GM18867 (cell line): ENCODE measurements around the gene MTHFS.
"Not testable (repeated sequence)": the region's sequence is repeated elsewhere in the genome, so short reads cannot be mapped to it uniquely, and the experiment has no call there.

Source experiments
- ATAC-seq: cut with Tn5 transposase; IDR thresholded peaks from one replicate; pipeline ENCODE4 v1.9.1; 2021; ENCODE audit warnings: mild to moderate bottlenecking, moderate library complexity; ENCODE audit not compliant: unreplicated experiment

MTHFS gene

DNA sequence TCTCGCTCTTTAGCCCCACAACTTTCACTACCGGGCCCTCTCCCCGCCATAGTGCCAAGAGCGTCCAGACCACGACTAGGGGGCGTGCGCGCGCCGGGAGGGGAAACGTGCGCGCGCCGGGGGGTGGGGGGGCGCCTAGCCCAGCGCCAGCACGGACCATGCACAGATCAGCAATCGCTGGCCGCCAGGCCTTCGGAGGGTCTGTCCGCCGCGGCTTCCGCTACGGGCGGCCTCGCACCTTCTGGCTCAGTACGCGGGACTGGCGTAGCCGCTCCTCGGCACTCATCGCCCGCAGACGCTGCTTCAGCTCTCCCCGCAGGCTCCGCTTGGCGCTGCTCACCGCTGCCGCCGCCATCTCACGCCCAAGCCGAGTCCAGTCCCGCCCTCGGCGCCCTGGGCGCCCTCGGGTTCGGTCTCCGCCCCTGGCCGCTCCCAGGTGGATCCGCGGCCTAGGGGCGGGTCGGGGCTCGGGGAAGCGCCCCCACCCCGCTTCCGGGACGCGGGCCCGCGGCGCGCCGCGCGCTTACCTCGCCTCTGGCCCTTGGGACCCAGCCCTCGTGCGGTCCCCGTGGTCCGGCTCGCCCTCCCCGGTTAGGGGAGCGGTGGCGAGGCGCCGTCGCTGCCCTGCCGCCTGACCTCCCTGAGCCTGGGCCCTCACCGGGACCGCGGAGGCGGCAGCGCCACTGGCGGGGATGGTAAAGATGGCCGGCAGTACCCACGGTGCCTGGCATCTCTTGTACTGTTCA, at the start of gene MTHFS:
Gene MTHFS, minus strand, starts transcription at position 381 of the 746 bp plus-strand sequence. Its CDS starts 26 bp downstream, at position 355.
- ATAC-seq, result peak; percentile 76

- no peak for ATAC-seq
These were observed 47.8 kb upstream of the MTHFS start for GRCh38 chr15:79944622-79945021.

- peak; percentile 69 for ATAC-seq
These were observed 47.0 kb upstream of the MTHFS start for GRCh38 chr15:79943820-79944219.

DNA sequence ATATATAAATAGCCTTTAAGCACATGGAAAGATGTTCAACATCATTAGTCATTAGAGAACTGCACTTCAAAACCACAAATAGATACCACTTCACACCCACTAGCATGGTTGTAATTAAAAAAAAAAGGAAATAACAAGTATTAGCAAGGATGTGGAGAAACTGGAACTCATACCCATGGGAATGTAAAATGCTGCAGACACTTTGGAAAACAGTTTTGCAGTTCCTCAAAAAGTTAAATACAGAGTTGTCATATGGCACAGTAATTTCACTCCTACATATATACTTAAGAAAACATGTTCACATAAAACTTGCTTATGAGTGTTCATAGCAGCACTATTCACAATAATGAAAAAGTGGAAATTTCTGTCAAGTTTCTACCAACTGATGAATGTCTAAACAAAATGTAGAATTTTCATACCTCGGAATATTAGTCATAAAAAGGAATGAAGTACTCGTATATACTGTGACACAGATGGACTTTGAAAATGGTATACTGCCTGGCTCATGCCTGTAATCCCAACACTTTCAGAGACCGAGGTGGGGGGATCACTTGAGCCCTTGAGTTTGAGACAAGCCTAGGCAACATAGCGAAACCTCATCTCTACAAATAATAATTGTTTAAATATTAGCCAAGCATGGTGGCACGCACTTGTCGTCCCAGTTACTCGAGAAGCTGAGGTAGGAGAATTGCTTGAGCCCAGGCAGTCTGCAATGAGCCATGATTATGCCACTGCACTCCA, 46.1 kb upstream of the MTHFS start:
- no peak for ATAC-seq

- no peak for ATAC-seq
These were observed 42.6 kb upstream of the MTHFS start for GRCh38 chr15:79939399-79939798.

GRCh38 chr15:79938143-79938542, 41.3 kb upstream of the MTHFS start:
- ATAC-seq, result no peak

- not testable (repeated sequence) for ATAC-seq
These were observed 38.9 kb upstream of the MTHFS start for GRCh38 chr15:79935556-79936201.

GRCh38 chr15:79933231-79933630, 36.4 kb upstream of the MTHFS start:
- ATAC-seq, result no peak

GRCh38 chr15:79932447-79932846, 35.6 kb upstream of the MTHFS start:
- ATAC-seq, result no peak

- ATAC-seq, result no peak
These were observed 33.7 kb upstream of the MTHFS start for GRCh38 chr15:79930516-79930915.

GRCh38 chr15:79929412-79929811, 32.6 kb upstream of the MTHFS start:
- no peak for ATAC-seq

DNA sequence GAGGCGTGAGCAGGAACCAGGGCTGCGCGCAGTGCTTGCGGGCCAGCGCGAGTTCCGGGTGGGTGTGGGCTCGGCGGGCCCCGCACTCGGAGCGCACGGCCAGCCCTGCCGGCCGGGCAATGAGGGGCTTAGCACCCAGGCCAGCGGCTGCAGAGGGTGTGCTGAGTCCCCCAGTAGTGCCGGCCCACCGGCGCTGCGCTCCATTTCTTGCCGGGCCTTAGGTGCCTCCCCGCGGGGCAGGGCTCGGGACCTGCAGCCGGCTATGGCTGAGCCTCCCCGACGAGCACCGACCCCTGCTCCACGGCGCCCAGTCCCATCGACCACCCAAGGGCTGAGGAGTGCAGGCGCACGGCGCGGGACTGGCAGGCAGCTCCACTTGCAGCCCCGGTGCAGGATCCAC, 29.3 kb upstream of the MTHFS start:
- ATAC-seq, result not testable (repeated sequence)

DNA sequence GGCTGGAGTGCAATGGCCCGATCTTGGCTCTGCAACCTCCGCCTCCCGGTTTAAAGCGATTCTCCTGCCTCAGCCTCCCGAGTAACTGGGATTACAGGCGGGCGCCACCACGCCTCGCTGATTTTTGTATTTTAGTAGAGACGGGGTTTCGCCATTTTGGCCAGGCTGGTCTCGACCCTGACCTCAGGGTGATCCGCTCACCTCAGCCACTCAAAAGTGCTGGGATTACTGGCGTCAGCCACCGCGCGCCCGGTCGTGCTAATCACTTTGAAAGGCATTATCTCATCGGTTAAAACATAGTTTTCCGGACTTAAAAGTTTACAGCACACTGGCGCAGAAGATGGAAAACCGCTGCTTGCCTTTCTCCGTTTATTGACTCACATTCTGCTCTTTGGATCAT, 27.6 kb upstream of the MTHFS start:
- ATAC-seq, result no peak

DNA sequence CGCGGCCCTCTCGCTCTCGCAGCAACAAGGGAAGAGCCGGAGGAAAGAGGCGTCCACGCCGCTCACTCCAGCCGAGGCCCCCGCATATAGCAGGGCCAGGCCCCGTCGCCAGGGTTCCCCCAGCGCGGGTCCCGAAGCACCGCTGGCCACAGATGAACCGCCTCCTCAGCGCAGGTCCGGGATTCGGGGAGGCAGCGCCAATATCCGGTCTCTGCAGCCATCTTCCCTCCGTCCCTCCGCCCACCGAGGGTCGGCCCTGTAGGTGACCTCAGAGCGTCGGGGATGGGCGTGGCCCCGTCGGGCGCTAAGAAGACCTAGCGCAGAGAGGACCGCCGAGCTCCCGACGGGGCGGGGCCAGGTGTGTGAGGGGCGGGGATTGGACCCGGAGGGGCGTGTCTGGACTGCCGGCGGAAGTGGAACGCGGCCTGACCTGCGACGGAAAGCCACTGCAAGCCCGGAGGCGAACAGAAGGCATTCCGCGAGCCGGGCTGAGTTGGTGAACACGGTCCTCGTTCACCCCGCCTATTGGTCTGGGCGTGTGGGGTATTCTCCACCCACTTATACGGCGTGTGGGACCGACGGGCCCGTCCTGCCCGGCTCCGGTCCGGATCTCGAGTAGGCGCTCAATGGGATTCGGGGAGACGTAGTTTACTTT, 26.8 kb upstream of the MTHFS start:
- ATAC-seq, result peak; percentile 96

DNA sequence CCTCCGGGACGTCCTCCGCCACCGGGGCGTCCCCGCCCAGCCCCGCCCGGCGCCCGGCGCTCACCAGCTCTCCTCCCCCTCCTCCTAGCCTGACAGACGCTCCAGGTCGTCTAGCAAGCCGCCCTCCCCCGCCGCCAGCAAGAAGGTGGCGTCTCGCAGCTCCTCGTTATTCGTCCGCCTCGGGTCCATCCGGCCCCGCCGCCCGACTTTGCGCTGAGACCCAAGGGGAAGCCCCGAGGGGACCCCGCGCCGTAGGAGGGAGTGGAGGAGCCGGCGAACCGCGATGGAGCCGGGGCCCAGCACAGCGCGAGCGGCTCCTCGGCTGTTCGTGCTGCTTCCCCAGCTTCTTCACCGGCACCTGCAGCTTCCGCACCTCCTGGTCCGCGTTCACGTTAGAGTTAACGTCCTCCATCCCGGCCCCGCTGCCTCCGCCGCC, 26.3 kb upstream of the MTHFS start:
- peak; percentile 43 for ATAC-seq

DNA sequence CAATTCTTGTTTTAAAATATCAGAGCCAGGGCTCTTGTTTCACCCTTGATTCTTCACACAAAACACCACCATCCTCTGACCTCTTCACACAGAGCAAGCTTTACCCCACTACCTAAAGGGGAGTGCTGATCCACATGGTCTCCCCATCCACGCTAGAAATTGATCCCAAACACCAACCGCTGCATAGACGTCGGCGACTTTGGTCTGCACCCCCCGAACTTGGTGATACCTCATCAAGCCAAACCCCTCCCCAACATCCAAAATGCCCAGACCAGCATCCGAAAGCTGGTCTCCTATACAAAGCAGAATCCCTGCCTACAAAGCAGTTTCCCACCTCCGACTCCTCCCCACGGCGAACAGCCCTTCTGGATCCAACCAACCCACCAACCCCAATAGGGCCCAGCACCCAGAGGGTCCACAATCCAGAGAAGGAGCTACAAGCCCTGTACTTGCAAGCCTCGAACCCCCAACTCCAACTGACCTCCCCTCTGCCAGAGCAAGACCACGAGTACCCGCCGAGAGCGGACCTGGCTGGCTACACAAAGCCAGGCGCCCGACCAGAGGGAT, 25.8 kb upstream of the MTHFS start:
- no peak for ATAC-seq

- ATAC-seq, result no peak
These were observed 23.1 kb upstream of the MTHFS start for GRCh38 chr15:79919749-79920511.

- ATAC-seq, result no peak
These were observed 22.4 kb upstream of the MTHFS start for GRCh38 chr15:79919090-79919748.

GRCh38 chr15:79918278-79918677, 21.5 kb upstream of the MTHFS start:
- no peak for ATAC-seq
